ENCODE results near the gene GOT2.
"Not testable (repeated sequence)": the region's sequence is repeated elsewhere in the genome, so short reads cannot be mapped to it uniquely, and the experiment has no call there.

The GOT2 gene

GRCh38 chr16:58733671-58734458 lies at the start of gene GOT2:
Gene GOT2 (minus strand): TSS chr16:58734316. CDS start chr16:58734228, 88 bp downstream.
- TF ChIP-seq JUND (IDR thresholded peaks at IDR 0.05; ENCODE audit: low read depth), result no peak
- in situ Hi-C loops (cut with HindIII; ENCODE audit: low pct_unique_long_range_greater_than_20kb, low sequenced_read_pairs), result no loop called here
- peak; percentile 61 to 87 for DNase-seq (ENCODE audit: low read depth in 1 of 2, low spot score in 1 of 2)

- DNase-seq (ENCODE audit: low read depth in 1 of 2, low spot score in 1 of 2); in situ Hi-C loops (cut with HindIII; ENCODE audit: low pct_unique_long_range_greater_than_20kb, low sequenced_read_pairs): not testable (repeated sequence)
These were observed 45.2 kb upstream of the GOT2 start for GRCh38 chr16:58779291-58779690.

DNA sequence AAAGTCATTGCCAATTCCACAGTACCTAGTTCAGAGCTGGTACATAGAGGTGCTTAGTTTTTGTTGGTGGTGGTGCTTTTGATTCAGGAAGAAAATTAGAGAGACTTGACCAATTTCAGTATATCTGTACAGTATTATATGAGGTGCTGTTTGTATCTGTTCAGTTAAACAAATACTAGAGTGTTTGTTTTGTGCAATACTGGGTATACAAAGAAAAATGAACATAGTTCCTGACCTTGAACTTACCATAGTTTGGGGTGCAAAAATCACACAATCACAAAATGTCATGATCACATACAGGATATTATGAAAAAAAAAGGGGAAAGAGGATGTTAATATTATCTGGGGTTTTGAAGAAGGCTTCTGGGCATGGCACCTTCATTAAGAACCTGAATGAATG lies 39.8 kb upstream of the GOT2 start:
- TF ChIP-seq JUND (IDR thresholded peaks at IDR 0.05; ENCODE audit: low read depth), result no peak
- in situ Hi-C loops (cut with HindIII; ENCODE audit: low pct_unique_long_range_greater_than_20kb, low sequenced_read_pairs), result no loop called here
- no peak for DNase-seq (ENCODE audit: low read depth in 1 of 2, low spot score in 1 of 2)

- in situ Hi-C loops (cut with HindIII; ENCODE audit: low pct_unique_long_range_greater_than_20kb, low sequenced_read_pairs), result no loop called here
- DNase-seq (ENCODE audit: low read depth in 1 of 2, low spot score in 1 of 2), result no peak
- no peak for TF ChIP-seq JUND (IDR thresholded peaks at IDR 0.05; ENCODE audit: low read depth)
These were observed 34.0 kb upstream of the GOT2 start for GRCh38 chr16:58768145-58768544.

DNA sequence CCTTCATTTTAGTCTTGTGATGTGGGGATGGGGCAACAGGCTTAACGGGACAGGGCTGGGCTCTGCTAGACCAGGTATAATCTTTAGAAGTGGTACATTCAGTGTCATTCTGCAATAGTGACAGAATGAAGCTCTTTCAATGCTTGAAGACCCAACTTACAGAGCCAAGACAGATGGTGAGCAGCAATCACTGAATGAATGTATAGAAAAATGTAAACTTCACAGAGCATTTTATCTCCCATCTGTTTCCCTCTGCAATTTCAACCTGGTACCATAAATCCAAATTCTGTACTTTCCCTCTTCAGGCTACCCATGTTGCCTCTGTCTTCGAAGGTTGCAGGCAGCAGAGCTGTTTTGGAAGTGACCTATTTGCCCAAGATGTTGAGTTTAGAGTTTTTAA lies 33.5 kb upstream of the GOT2 start:
- in situ Hi-C loops (cut with HindIII; ENCODE audit: low pct_unique_long_range_greater_than_20kb, low sequenced_read_pairs), result no loop called here
- DNase-seq (ENCODE audit: low read depth in 1 of 2, low spot score in 1 of 2), result no peak
- no peak for TF ChIP-seq JUND (IDR thresholded peaks at IDR 0.05; ENCODE audit: low read depth)

- TF ChIP-seq JUND (IDR thresholded peaks at IDR 0.05; ENCODE audit: low read depth), result no peak
- in situ Hi-C loops (cut with HindIII; ENCODE audit: low pct_unique_long_range_greater_than_20kb, low sequenced_read_pairs), result no loop called here
- no peak for DNase-seq (ENCODE audit: low read depth in 1 of 2, low spot score in 1 of 2)
These were observed 22.7 kb upstream of the GOT2 start for GRCh38 chr16:58756650-58757332.

GRCh38 chr16:58755989-58756649 lies 22.0 kb upstream of the GOT2 start:
- DNase-seq (ENCODE audit: low read depth in 1 of 2, low spot score in 1 of 2), result peak; percentile 40 to 82
- in situ Hi-C loops (cut with HindIII; ENCODE audit: low pct_unique_long_range_greater_than_20kb, low sequenced_read_pairs), result no loop called here
- no peak for TF ChIP-seq JUND (IDR thresholded peaks at IDR 0.05; ENCODE audit: low read depth)

DNA sequence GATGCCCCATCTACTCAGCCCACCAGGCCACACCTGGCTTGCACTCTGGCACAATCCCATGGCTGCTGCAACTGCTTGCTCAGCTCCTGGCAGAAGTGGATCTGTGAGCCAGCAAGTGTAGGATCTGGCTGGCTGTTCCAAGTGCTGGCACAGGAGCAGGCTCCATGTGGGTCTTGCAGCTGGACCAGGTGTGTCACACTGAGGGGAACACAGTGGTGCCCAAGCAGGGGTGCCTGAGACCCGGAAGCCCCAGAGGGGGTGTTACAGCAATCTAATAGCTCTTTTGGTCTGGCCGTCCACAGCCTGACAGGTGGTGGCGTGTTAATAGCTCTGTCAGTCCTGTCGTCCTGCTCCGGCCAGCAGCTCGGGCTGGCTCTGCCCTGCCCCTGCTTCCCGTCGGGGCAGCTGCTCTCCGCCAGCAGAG lies 19.6 kb upstream of the GOT2 start:
- no peak for DNase-seq (ENCODE audit: low read depth in 1 of 2, low spot score in 1 of 2)
- no peak for TF ChIP-seq JUND (IDR thresholded peaks at IDR 0.05; ENCODE audit: low read depth)
- in situ Hi-C loops (cut with HindIII; ENCODE audit: low pct_unique_long_range_greater_than_20kb, low sequenced_read_pairs), result no loop called here

- in situ Hi-C loops (cut with HindIII; ENCODE audit: low pct_unique_long_range_greater_than_20kb, low sequenced_read_pairs), result no loop called here
- no peak for TF ChIP-seq JUND (IDR thresholded peaks at IDR 0.05; ENCODE audit: low read depth)
- DNase-seq (ENCODE audit: low read depth in 1 of 2, low spot score in 1 of 2), result no peak
These were observed 10.4 kb upstream of the GOT2 start for GRCh38 chr16:58744497-58744896.

GRCh38 chr16:58741976-58742375 lies 7.9 kb upstream of the GOT2 start:
- no peak for TF ChIP-seq JUND (IDR thresholded peaks at IDR 0.05; ENCODE audit: low read depth)
- in situ Hi-C loops (cut with HindIII; ENCODE audit: low pct_unique_long_range_greater_than_20kb, low sequenced_read_pairs), result no loop called here
- no peak for DNase-seq (ENCODE audit: low read depth in 1 of 2, low spot score in 1 of 2)

DNA sequence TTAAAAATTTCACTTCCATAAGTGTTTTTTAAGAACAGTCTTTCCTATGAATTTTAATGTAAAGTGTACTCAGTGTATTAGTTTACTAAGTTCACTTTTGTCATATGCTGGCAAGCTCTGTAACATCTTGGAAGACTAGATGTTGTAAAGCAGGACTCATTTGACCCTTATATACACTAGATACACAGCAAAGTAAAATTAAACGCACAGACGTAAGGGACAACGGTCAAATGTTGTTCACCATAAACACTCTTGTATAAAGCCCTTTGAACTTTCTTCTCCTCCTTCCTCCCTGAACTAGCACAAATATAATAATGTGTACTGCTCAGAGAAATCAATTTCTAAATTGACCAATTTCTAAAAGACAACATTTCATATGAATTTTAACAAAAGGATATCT lies 7.0 kb upstream of the GOT2 start:
- in situ Hi-C loops (cut with HindIII; ENCODE audit: low pct_unique_long_range_greater_than_20kb, low sequenced_read_pairs), result no loop called here
- TF ChIP-seq JUND (IDR thresholded peaks at IDR 0.05; ENCODE audit: low read depth), result no peak

DNA sequence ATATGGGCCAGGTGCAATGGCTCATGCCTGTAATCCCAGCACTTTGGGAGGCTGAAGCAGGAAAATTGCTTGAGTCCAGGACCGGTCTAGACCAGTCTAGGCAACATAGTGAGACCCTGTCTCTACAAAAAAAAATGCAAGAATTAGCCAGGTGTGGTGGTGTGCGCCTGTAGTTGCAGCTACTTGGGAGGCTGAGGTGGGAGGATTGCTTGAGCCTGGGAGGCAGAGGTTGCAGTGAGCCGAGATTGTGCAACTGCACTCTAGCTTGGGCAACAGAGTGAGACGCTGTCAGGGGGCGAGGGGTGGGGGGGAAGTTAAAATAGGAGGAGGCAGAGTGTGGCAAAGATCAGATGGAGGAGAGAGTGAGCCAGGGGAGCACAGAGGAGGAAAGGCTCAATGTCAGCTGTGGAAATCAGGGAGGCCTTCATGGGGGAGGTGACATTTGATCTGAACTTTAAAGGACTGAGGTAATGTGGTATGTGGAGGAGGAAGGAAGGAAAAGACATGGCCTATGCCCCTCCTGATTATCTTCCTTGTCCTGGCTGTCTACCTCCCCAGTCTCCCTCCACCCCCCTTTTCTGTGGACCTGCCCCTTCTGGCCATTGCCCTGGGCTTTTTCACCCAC lies 4.7 kb upstream of the GOT2 start:
- no peak for TF ChIP-seq JUND (IDR thresholded peaks at IDR 0.05; ENCODE audit: low read depth)
- DNase-seq (ENCODE audit: low read depth in 1 of 2, low spot score in 1 of 2), result no peak
- in situ Hi-C loops (cut with HindIII; ENCODE audit: low pct_unique_long_range_greater_than_20kb, low sequenced_read_pairs), result no loop called here

More for the DNA sequence above, 7.0 kb upstream of the GOT2 start:
- DNase-seq (ENCODE audit: low read depth in 1 of 2, low spot score in 1 of 2), result no peak

DNA sequence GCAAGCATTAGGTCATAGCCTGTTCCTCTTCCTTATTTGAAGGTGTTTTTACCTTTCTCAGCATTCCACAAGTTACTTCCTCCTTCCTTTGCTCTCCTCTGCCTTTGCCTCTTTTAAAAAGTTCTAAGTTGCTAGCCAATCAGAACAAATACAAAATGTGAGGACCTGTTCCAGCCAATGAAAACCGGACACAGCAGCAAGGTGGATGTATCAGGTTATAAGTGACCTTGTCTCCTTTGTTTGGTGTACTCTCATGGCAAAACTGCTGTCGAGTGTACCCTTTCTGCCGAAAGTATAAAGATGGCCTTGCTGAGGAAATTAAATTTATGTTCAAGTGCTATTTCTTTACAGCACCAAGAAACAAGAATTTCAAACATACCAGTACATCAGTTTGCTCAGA lies 2.2 kb upstream of the GOT2 start:
- peak in 1 of 2 experiments; percentile 73 for DNase-seq (ENCODE audit: low read depth in 1 of 2, low spot score in 1 of 2)
- in situ Hi-C loops (cut with HindIII; ENCODE audit: low pct_unique_long_range_greater_than_20kb, low sequenced_read_pairs), result not testable (repeated sequence)
